IMR-90 (cell line): ENCODE results near the gene PHF21B. TPM values are rescaled to one million over a fixed set of nuclear protein-coding genes. Genes with fewer than 3 reads are reported as not detected.

Experiments used
- ATAC-seq: fragments of 200-7000 bp; cut with Tn5 transposase; 2 replicates; pipeline ENCODE4 v1.9.1; 2020; ENCODE audit warnings: low read depth, mild to moderate bottlenecking, moderate library complexity
- BruUV-seq: library from RNA; stranded (reverse); fragments of 400-500 nt; replicated peaks from 2 replicates; lab custom pipeline; 2021; lab: Mats Ljungman, UMichigan
- CTCF ChIA-PET: fragments of 300-600 bp; formaldehyde crosslinking; extraction: SDS; loops from one replicate; lab custom pipeline; 2021; ENCODE audit warnings: antibody characterized with exemption; lab: Yijun Ruan, JAX
- POLR2A ChIA-PET: fragments of 300-600 bp; sonication (Branson Sonifier 250); formaldehyde crosslinking; loops from one replicate; lab custom pipeline; 2022; ENCODE audit warnings: antibody characterized with exemption; ENCODE audit not compliant: unreplicated experiment; lab: Charles Lee
- DNase-seq: peaks from one replicate; pipeline ENCODE4 v3.0.0; 2013
- H2AFZ ChIP-seq: replicated peaks from 2 replicates; pipeline ENCODE3; 2013; ENCODE audit warnings: low read length, mild to moderate bottlenecking; ENCODE audit not compliant: poor library complexity
- H2AK5ac ChIP-seq: 2 replicates; pipeline ENCODE4 v1.6.1; 2013; ENCODE audit warnings: low read depth, low read length, inconsistent platforms
- H2AK9ac ChIP-seq: replicated peaks from 2 replicates; pipeline ENCODE3; 2013; ENCODE audit warnings: mild to moderate bottlenecking, low read depth, low read length, moderate library complexity; ENCODE audit not compliant: poor library complexity
- H2BK120ac ChIP-seq: 2 replicates; pipeline ENCODE4 v1.6.1; 2013; ENCODE audit warnings: low read depth, low read length, inconsistent platforms
- H2BK15ac ChIP-seq: 3 replicates; pipeline ENCODE4 v1.6.1; 2013; ENCODE audit warnings: low read depth, low read length, inconsistent platforms
- H2BK20ac ChIP-seq: 2 replicates; pipeline ENCODE4 v1.6.1; 2013; ENCODE audit warnings: low read depth, mild to moderate bottlenecking, inconsistent platforms, low read length, moderate library complexity
- H2BK5ac ChIP-seq: 2 replicates; pipeline ENCODE4 v1.6.1; 2013; ENCODE audit warnings: mild to moderate bottlenecking, low read depth, low read length, inconsistent platforms; ENCODE audit not compliant: poor library complexity, severe bottlenecking
- H3K14ac ChIP-seq: replicated peaks from 2 replicates; pipeline ENCODE4 v1.6.1; 2013; ENCODE audit warnings: low read depth, low read length, inconsistent platforms
- H3K18ac ChIP-seq: 2 replicates; pipeline ENCODE4 v1.6.1; 2013; ENCODE audit warnings: low read depth, low read length, control low read depth
- H3K23ac ChIP-seq: 2 replicates; pipeline ENCODE4 v1.6.1; 2013; ENCODE audit warnings: low read depth, low read length, inconsistent platforms
- H3K27ac ChIP-seq: 2 replicates; pipeline ENCODE4 v1.5.1; 2013; ENCODE audit warnings: mild to moderate bottlenecking, control low read depth, low read length; ENCODE audit not compliant: insufficient read depth
- H3K27me3 ChIP-seq: 2 replicates; pipeline ENCODE4 v1.6.1; 2013; ENCODE audit warnings: low read length; ENCODE audit not compliant: control insufficient read depth, insufficient read depth
- H3K36me3 ChIP-seq: 2 replicates; pipeline ENCODE4 v1.6.1; 2013; ENCODE audit warnings: low read length, mixed read lengths; ENCODE audit not compliant: control insufficient read depth, insufficient read depth
- H3K4ac ChIP-seq: 2 replicates; pipeline ENCODE4 v1.6.1; 2013; ENCODE audit warnings: low read depth, low read length, inconsistent platforms
- H3K4me1 ChIP-seq: 2 replicates; pipeline ENCODE4 v1.6.1; 2013; ENCODE audit warnings: low read length, mixed read lengths; ENCODE audit not compliant: control insufficient read depth, insufficient read depth
- H3K4me2 ChIP-seq: 2 replicates; pipeline ENCODE4 v1.6.1; 2013; ENCODE audit warnings: low read depth, mild to moderate bottlenecking, control low read depth, low read length, moderate library complexity
- H3K4me3 ChIP-seq: 2 replicates; pipeline ENCODE4 v1.5.1; 2013; ENCODE audit warnings: low read depth, mild to moderate bottlenecking, control low read depth, low read length, moderate library complexity; ENCODE audit not compliant: insufficient read depth
- H3K56ac ChIP-seq: 2 replicates; pipeline ENCODE4 v1.6.1; 2013; ENCODE audit warnings: low read length, inconsistent platforms; ENCODE audit not compliant: insufficient read depth; ENCODE audit errors: extremely low read depth
- H3K79me1 ChIP-seq, 2 experiments: 2 replicates each; pipeline ENCODE4 v1.6.1; 2013; ENCODE audit warnings: low read length in 2 of 2, inconsistent platforms in 1 of 2, low read depth in 1 of 2
- H3K9ac ChIP-seq: 2 replicates; pipeline ENCODE4 v1.6.1; 2013; ENCODE audit warnings: low read depth, low read length, control low read depth
- H3K9me1 ChIP-seq: 2 replicates; pipeline ENCODE4 v1.6.1; 2013; ENCODE audit warnings: low read length, inconsistent platforms; ENCODE audit not compliant: insufficient read depth
- H3K9me3 ChIP-seq: 2 replicates; pipeline ENCODE4 v1.6.1; 2013; ENCODE audit warnings: low read length; ENCODE audit not compliant: control insufficient read depth, insufficient read depth
- H4K20me1 ChIP-seq: 2 replicates; pipeline ENCODE4 v1.6.1; 2013; ENCODE audit warnings: low read length, inconsistent platforms; ENCODE audit not compliant: insufficient read depth
- H4K5ac ChIP-seq: 2 replicates; pipeline ENCODE4 v1.6.1; 2013; ENCODE audit warnings: mild to moderate bottlenecking, low read depth, low read length, control low read depth
- H4K8ac ChIP-seq, 2 experiments: 2 replicates each; pipeline ENCODE4 v1.6.1; 2013; ENCODE audit warnings: low read depth in 2 of 2, low read length in 2 of 2, control low read depth in 1 of 2, inconsistent platforms in 1 of 2
- H4K91ac ChIP-seq: 2 replicates; pipeline ENCODE4 v1.6.1; 2013; ENCODE audit warnings: low read depth, low read length, inconsistent platforms; ENCODE audit not compliant: insufficient read depth
- BHLHE40 ChIP-seq: fragments of 150-350 bp; IDR thresholded peaks from 2 replicates; pipeline ENCODE4 v1.6.1; 2016; ENCODE audit warnings: mild to moderate bottlenecking, low read depth, low read length
- FOS ChIP-seq: fragments of 150-350 bp; IDR thresholded peaks from 2 replicates; pipeline ENCODE4 v1.6.1; 2016; ENCODE audit warnings: low read depth, low read length
- MAFK ChIP-seq: IDR thresholded peaks from 2 replicates; pipeline ENCODE4 v1.6.1; 2012; ENCODE audit warnings: low read depth, low read length, improper control_type of control experiment
- MAZ ChIP-seq: IDR thresholded peaks from 2 replicates; pipeline ENCODE4 v1.6.1; 2012; ENCODE audit warnings: low read depth, mild to moderate bottlenecking, low read length, improper control_type of control experiment, moderate library complexity, borderline replicate concordance
- RFX5 ChIP-seq: IDR thresholded peaks from 2 replicates; pipeline ENCODE4 v1.8.0; 2012; ENCODE audit warnings: low read depth, mild to moderate bottlenecking, low read length, moderate library complexity
- SMC3 ChIP-seq: fragments of 150-350 bp; IDR thresholded peaks from 2 replicates; pipeline ENCODE4 v1.6.1; 2016; ENCODE audit warnings: low read depth, mild to moderate bottlenecking, antibody characterized with exemption, low read length, moderate library complexity
- WGBS, 2 experiments: methylation state at CpG; one replicate each; pipeline versions ENCODE4 v1.1.5 to v1.1.7; 2013; ENCODE audit warnings: missing lambda C conversion rate in 2 of 2; ENCODE audit not compliant: insufficient read length in 1 of 2; ENCODE audit errors: extremely low coverage in 2 of 2; 5-methylcytosine and 5-hydroxymethylcytosine counted together
- dilution Hi-C: fragments of 300-500 bp; cut with HindIII; formaldehyde crosslinking; loops from one replicate; pipeline ENCODE4 v1.14.3; 2018; ENCODE audit warnings: low sequenced_read_pairs; ENCODE audit not compliant: unreplicated experiment
- in situ Hi-C: fragments of 300-500 bp; cut with MboI; formaldehyde crosslinking; loops from 3 replicates; pipeline ENCODE4 v1.14.3; 2019; ENCODE audit warnings: low sequenced_read_pairs, inconsistent platforms, mixed read lengths
- intact Hi-C: fragments of 100-400 bp; cut with micrococcal nuclease; formaldehyde crosslinking; loops from 2 replicates; pipeline ENCODE4 v1.10.0; 2022
- polyA plus RNA-seq, 3 experiments: library from polyadenylated mRNA; depleted of rRNA; stranded (reverse); fragments of >200 nt; gene quantifications; 2 replicates each; pipeline ENCODE4 v1.2.3, GENCODE V29; 2012; ENCODE audit warnings: low replicate concordance in 1 of 3
- total RNA-seq: library from RNA; depleted of rRNA; stranded (reverse); fragments of >200 nt; gene quantifications from 2 replicates; pipeline ENCODE4 v1.2.3, GENCODE V29; 2012

Gene PHF21B
- total and polyA plus RNA-seq, 2 of the 4 experiments (the other 2 are of a cell fraction) = 0.02 TPM; not detected in 1

GRCh38 chr22:44919691-44920090, 90.1 kb downstream of the PHF21B start:
- H3K18ac ChIP-seq = no peak overlapping the region
- H2BK15ac ChIP-seq = no peak overlapping the region
- no peak overlapping the region for H3K4me2 ChIP-seq
- in situ Hi-C loops = no loop called here
- no peak overlapping the region for H2BK5ac ChIP-seq
- H4K5ac ChIP-seq = no peak overlapping the region
- ATAC-seq (no peak), DNase-seq (no peak)
- no peak overlapping the region for H3K23ac ChIP-seq
- H2BK120ac ChIP-seq = no peak overlapping the region
- intact Hi-C loops = no loop called here
- H4K8ac ChIP-seq = no peak overlapping the region
- no peak overlapping the region for H2AFZ ChIP-seq
- H2AK9ac ChIP-seq = no peak overlapping the region
- no peaks in the 10 kb centered on the region for H3K79me1 ChIP-seq
- no peak overlapping the region for H4K91ac ChIP-seq
- no peak overlapping the region for H3K9ac ChIP-seq
- H3K4me1 ChIP-seq = no peaks in the 10 kb centered on the region
- no peaks in the 10 kb centered on the region for H4K20me1 ChIP-seq
- no peak overlapping the region for H3K27ac ChIP-seq
- H2BK20ac ChIP-seq = no peak overlapping the region
- CTCF ChIA-PET = no interaction called here
- no peaks in the 10 kb centered on the region for H3K9me1 ChIP-seq
- no peak overlapping the region for H3K4ac ChIP-seq
- no peak overlapping the region for H2AK5ac ChIP-seq
- TF ChIP-seq SMC3 = no peak
- no peak for TF ChIP-seq FOS
- TF ChIP-seq BHLHE40 = no peak
- no peak for TF ChIP-seq MAFK
- TF ChIP-seq MAZ = no peak
- no peak for TF ChIP-seq RFX5
- no peaks in the 10 kb centered on the region for H3K9me3 ChIP-seq
- H3K4me3 ChIP-seq = no peak overlapping the region
- no peak overlapping the region for H3K14ac ChIP-seq
- WGBS, 2 experiments = no CpG with 5 or more reads among the region's 10 CpGs
- H3K27me3 ChIP-seq = no peaks in the 10 kb centered on the region; the same call in 1 of the 2 replicates
- no TSS peak for BruUV-seq
- no peak overlapping the region for H3K56ac ChIP-seq
- dilution Hi-C loops = no loop called here
- no peaks in the 10 kb centered on the region for H3K36me3 ChIP-seq
- POLR2A ChIA-PET = no interaction called here
